ENCODE measurements around the gene NPPB.

Gene NPPB

DNA sequence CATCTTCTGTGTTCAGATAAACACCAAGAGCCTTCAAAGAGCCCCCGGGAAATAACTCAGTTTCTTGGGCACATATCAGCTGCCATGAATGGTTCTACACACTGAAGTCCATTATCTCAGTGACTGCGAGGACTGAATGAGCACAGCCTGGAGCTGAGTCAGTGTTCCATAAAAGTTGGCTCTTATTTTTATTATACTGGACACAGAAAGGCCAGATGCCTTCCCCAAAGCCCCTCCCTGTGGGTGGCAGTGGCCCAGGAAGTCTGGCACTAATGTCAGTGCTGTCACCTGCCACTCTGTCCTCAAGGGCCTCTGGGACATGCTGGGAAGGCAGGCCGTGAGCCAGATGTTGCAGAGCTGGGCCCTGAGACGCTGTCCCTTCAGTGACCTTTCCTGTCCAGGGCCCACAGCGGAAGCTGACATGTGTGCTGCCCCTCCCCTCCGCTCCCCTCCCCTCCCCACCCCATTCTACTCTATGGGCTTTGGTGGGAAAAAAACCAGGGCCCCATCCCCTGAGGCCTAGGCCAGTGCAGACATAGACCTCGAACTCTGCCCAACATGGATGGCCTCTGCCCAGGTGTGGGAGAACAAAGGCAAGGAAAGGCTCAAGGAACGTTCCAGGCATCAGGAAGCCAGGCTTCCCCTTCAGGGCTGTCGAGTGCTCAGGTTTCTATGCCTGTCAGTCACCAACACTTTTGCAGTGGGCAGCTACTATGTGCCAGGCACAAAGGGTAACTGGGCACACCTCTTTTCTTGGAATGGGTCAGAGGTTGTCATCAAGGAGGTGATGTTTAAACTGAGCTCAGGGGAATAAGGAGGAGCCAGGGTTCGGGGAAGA is 22.4 kb upstream of the NPPB start:
- no peak for DNase-seq

DNA sequence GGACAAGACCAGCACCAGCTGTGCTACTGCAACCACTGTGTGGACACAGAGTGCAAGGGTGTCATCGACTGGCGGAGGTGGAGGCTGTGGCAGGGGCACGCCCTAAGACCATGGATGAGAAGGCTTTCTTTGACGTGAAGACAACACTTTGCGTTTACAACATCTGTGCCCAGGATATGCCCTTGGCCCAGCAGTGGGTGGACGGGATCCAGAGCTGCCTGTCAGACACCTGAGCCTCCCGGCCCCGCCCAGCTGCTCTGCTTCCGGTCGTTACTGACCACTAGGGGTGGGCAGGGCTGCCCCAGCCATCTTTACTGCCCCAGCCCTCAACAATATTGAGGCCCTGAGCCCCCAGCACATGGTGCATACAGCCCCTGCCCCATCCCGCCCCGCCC is 21.4 kb upstream of the NPPB start:
- no peak for DNase-seq

DNA sequence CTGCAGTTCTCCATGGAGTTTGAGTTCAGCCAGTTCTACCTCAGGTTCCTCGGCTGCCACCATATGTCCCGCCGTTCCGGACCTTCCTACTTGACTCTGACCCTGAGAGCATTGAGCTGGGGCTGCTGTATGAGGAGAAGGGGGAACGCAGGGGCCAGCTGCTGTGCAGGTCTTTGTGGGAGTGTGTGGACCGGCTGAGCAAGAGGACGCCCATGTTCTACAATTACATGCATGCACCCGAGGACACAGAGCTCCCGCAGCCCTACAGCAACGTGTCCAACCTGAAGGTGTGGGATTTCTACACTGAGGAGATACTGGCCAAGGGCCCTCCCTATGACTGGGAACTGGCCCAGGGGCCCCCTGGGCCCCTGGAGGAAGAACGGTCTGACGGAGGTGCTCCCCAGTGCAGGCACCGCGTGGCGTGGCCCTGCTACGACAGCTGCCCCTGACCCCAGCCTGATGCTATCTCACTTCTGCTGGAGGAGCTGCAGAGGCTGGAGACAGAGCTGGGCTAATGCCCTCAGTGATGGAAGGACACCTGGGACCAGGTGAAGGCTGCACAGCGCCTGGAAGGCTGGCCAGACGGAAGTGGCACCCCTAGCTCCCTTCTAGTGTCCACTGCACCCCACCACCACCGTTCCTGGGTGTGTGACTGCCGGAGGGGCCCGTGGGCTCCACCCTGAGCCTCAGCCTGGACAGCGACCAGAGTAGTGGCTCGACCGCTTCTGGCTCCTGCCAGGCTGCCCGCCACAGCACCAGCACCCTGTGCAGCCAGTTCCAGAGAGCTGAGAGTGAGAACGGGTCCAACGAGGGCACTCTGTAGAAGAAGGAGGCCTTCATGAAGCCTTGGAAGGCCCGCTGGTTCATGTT is 20.8 kb upstream of the NPPB start:
- no peak for DNase-seq

DNA sequence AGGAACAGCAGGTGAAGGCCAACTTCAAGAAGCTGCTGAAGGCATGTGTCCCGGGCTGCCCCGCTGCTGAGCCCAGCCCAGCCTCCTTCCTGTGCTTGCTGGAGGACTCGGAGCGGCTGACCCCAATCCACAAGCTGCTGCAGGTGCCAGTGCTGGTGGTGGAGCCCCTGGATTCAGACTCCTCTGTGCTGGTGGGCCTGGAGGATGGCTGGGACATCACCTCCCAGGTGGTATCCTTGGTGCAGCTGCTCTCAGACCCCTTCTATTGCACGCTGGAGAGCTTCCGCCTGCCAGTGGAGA is 20.1 kb upstream of the NPPB start:
- no peak for DNase-seq

DNA sequence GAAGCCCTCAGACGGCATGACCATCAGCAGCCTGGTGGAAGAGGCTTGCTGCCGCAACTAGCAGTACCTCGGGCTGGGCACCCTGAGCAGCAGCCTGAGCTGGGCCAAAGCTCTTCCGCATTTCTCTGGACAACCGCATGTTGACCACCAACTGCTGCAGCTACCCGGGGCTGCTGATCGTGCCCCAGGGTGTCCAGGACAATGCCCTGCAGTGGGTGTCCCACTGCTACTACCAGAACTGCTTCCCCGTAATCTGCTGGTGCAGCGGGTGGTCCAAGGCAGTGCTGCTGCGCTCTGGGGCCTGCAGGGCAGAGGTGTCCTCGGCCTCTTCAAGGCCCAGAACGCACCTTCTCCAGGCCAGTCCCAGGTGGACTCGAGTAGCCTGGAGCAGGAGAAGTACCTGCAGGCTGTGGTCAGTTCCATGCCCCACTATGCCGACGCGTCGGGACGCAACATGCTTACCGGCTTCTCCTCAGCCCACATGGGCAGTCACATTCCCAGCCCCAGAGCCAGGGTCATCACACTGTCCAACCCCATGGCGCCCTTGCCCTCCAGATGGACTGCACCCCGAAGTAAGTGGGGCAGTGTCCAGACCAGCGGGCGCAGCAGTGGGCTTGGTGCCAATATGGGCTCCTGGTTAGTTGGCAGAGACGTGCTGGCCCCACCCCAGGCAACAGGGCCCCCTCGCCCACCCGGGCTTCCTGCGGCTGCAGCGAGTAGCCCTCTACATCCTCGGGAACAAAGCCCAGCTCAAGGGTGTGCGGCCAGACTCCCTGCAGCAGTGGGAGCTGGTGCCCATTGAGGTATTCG is 19.5 kb upstream of the NPPB start:
- DNase-seq = no peak

GRCh38 chr1:11877074-11877473 is 18.3 kb upstream of the NPPB start:
- no peak for DNase-seq

DNA sequence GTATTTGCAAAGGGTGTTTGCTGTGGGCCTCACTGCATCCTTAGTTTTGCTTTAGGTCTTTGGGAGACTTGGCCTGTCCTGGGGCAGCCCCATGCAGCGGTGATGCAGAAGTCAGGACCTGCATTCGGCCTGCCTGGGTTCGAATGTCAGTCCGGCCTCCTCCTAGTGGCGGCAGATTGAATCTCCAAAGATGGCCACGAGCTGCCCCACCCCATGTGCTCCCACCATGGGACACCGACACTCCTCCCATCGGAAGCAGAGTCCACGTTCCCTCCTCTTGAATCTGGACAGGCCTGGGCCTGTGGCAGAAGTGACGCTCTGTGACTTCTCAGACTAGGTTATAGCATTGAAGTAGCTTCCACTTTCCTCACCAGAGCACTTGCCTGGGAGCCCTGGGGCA is 16.3 kb upstream of the NPPB start:
- DNase-seq = no peak

DNA sequence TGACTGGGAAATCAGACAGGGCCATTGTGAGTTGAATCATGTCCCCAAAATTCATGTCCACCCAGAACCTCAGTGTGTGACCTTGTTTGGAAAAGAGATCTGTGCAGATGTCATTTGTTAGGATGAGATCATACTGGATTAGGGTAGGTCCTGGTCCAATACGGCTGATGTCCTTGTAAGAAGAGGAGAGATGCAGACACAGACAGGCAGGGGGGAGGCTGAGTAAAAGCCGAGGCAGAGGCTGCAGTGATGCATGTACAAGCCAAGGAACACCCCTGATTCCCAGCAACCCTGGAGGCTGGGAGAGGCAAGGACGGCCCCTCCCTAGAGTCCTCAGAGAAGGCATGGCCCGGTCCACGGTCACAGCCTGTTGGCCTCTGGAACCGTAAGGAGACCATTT is 15.9 kb upstream of the NPPB start:
- no peak for DNase-seq

DNA sequence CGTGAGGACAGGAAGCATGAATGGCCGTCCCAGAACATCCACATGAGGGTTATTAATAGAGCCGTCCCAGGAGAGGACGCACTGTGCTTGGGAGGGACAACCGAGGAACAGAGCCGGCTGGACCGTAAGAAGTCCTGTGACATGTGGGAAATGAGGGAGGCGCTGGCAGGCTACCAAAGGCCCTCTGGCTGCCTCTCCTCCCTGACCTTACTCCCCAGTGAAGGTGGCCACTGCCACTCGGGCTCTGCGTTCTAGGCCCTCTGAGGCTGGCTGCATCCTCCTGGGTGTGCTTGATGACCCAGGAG is 15.5 kb upstream of the NPPB start:
- no peak for DNase-seq

DNA sequence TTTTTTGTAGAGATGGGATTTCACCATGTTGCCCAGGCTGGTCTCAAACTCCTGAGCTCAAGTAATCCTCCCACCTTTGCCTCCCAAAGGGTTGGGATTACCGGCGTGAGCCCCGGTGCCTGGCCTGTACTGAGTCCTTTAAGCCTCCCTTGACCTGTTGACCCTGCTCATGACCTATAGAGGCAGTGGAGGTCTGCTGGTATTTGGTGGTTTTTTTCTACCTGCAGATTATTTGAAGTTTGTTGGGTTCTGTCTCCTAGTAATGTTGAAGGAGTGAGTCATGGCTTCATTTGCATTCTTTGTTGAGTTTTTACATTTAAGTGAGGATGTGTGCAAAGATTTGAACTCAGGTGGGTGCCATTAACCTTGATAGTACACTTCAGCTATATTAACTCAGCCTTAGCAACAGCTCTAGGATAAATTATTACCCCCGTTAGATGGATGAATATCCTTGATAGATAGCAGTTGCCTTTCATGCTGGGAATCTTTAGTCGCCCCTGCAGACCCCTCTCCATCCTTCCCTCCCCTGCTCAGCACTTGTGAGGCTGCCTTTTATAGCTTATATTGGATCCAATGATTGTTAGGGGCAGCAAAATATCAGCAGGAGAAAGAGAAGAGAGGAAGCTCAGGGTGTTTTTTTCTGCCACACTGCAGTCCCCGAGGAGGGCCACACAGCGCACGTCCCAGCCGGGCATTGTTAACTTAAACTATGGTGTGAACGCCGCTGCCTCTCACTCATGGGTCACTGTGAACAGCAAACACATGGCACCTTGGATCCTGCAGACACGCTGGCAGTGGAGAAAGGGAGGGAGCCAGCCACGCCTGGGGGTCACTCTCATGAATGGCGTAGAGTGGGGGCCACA is 14.9 kb upstream of the NPPB start:
- no peak for DNase-seq

DNA sequence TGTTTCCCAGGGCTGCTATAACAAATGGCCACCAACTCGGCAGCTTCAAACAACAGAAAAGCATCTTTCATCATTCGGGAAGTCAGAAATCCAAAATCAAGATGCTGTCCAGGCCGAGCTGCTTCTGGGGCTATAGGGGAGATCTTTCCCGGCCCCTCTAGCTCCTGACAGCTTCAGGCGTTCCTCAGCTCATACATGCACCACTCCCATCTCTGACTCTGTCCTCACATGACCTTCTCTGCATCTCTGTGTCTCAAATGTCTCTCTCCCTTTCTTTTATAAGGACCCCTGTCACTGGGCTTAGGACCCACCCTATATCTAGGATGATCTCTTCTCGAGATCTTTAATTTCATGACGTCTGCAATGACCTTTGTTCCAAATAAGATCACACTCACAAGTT is 13.8 kb upstream of the NPPB start:
- DNase-seq = no peak

DNA sequence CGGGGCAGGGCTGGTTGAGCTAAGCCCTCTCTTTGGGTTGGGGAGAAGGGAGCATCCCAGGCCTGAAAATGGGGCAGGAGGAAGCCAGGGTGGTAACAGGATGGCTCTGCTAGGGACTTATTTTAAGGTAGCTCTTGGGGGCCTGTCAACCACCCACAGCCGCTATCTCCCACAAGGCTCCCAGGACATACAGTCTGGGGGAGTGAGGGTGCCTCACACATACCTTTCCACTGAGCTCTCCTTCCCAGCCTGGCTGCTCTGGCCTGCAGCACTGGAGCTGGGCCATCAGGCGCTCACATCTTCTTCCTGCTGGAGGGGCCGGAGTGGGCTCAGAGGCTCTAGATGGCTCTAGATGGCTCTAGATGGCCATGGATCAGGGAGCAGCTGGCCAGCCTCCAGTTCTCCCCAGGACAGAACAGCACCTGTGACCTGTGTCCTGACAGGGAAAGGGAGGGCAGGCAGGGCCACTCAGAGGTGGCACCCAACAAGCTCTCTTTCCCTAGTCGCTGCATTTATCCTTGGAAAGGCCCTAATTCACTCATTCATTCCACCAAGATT is 11.0 kb upstream of the NPPB start:
- no peak for DNase-seq

DNA sequence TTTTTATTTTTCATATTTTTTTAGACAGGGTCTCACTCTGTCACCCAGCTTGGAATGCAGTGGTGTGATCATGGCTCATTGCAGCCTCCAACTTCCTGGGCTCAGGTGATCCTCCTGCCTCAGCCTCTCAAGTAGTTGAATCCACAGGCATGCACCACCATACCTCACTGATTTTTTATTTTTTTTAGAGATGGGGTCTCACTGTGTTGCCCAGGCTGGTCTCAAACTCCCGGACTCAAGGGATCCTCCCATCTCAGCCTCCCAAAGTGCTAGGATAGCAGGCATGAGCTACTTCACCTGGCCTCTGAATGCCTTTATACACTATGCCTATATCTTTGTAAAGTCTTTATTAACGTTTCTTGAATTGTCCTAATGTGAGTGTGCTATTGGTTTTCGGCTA is 10.4 kb upstream of the NPPB start:
- DNase-seq = no peak

- no peak for DNase-seq
Measured at GRCh38 chr1:11868331-11868980, 9.7 kb upstream of the NPPB start.

DNA sequence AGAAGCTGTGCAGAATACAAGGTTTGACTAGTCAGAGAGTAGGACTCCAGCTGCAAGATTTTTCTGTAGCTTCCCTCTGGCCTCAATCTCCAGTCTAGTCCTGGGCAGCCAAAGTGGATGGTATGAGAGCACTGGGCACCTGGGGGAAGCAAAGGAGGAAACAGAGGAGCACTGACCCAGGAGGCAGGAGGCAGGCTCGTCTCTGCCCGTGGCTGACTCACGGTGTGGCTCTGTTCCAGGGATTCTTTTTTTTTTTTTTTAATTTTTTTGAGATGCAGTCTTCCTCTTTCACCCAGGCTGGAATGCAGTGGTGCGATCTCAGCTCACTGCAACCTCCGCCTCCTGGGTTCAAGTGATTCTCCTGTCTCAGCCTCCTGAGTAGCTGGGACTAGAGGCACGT is 4.1 kb upstream of the NPPB start:
- DNase-seq = no peak

DNA sequence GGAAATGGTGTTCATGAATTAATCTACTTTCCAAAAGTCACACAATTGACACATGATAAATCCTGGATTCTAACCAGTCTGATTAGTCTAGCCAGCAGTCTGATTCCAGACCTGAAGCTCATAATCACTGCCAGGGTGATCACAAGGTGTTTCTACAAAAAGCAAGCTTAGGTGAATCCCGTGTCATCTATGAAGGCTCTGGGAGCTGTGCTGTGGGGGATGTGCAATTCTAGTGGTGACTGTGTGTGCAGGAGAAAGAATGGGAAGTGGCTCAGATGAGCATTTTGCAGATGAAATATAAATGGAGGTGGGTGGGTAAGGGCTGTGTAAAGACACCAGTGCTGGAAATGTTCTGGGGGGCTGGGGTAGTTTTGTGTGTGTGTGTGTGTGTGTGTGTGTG is 1.8 kb upstream of the NPPB start:
- no peak for DNase-seq

DNA sequence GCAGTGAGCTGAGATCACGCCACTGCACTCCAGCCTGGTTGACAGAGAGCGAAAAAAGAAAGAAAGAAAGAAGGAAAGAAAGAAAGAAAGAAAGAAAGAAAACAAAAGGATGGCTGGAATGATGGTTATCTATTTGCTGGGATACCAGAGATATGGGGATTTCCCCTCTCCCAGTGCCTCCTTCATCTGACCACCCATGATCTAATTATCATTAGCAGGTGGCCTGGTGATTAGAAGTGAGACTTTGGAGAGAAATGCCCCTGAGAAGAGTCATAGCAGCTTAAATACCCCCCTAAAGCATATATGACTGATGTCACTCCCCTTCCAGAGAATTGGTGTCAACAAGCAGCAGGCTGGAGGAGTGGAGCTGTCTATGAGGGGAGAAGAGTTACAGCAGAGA is 1.3 kb upstream of the NPPB start:
- no peak for DNase-seq

GRCh38 chr1:11858968-11859871 is 475 bp upstream of the NPPB start:
- no peak for DNase-seq

- DNase-seq = no peak
Measured at GRCh38 chr1:11858158-11858557, 587 bp downstream of the NPPB start.

- DNase-seq = no peak
Measured at GRCh38 chr1:11857164-11857851, 1.4 kb downstream of the NPPB start.

Data from cerebellar nuclear complex (tissue), 1 donor.